ENCODE data around the gene RAB26.

DNA sequence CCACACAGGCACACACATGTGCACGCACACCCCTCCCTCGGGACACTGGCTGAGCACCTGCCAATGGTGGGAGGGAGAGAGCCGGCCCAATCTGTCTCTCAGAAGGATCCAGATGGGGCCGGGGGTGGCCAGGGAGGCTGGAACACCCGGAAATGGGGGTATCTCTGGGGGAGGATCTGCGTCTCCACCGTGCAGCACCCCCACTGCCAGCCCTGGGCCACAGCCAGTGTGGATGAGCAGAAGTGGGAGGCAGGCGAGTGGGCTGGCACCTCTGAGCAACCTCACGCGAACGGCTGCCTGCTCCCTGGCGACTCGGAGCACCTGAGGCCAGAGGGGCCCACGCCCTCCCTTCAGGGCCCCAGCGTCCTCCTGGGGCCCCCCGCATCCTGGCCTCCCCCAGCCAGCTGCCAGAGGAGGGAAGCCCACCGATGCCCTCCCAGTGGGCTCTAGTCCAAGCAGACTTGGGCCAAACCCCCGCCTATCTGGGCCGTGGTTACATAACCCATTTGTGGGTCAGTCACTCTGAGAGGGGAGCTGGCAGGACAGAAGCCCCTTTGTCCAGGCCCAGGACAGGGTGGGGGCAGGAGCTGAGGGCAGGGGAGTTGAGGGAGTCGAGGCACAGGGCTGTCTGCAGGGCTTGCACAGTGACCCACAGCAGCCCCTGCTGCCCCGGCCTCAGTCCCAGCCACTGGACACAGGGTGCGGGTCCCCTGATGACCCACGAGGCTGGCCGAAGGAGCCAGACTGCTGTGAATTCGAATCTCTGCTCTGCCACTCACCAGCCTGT lies 42.4 kb downstream of the RAB26 start:
- TF ChIP-seq POLR2AphosphoS5 (IDR thresholded peaks at IDR 0.05) = no peak
- TF ChIP-seq POLR2A (IDR thresholded peaks at IDR 0.05) = no peak
